ENCODE results near the gene SUSD4.

SUSD4 gene

DNA sequence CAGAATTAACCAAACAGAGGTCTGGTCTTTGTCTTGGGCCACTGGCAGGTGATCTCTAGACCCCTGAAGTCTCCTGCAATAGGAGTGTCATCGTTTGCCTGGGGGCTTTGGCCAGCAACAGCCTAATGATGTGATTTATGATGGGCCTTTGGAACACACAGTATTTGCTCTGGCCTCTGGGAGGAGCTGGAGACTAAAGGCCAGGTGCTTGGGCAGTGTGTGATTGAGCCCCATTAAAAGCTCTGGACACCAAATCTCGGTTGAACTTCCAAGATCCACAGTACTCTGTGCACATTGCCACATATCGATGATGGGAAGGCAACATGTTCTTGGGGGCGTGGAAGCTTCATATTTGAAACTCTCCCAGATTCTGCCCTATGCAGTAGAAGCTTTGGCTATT is 188.9 kb downstream of the SUSD4 start:
- DNase-seq: no peak

All from RPMI8226 (cell line).